PC-3 (cell line): ENCODE data around the gene GPR50.

Experiments
- CTCF ChIP-seq: fragments of 300-600 bp; sonication (generic); conservative IDR thresholded peaks from 2 replicates; pipeline ENCODE4 v1.5.1; 2017; ENCODE audit warnings: antibody characterized with exemption, low read depth, mild to moderate bottlenecking, low read length
- EZH2 ChIP-seq: fragments of 300-600 bp; sonication (generic); IDR thresholded peaks from one replicate; pipeline ENCODE4 v1.6.1; 2017; ENCODE audit warnings: antibody characterized with exemption, mild to moderate bottlenecking, low read length; ENCODE audit not compliant: unreplicated experiment
- EZH2phosphoT487 ChIP-seq: fragments of 300-600 bp; sonication (generic); IDR thresholded peaks from 2 replicates; pipeline ENCODE4 v1.6.1; 2018; ENCODE audit warnings: mild to moderate bottlenecking, antibody characterized with exemption, low read length, borderline replicate concordance

DNA sequence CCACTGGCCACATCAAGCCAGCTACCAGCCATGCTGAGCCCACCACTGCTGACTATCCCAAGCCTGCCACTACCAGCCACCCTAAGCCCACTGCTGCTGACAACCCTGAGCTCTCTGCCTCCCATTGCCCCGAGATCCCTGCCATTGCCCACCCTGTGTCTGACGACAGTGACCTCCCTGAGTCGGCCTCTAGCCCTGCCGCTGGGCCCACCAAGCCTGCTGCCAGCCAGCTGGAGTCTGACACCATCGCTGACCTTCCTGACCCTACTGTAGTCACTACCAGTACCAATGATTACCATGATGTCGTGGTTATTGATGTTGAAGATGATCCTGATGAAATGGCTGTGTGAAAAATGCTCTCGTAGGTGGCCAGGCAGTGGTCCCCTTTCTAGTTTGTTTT lies 4.7 kb downstream of the GPR50 start:
- TF ChIP-seq CTCF, result no peak
- no peak for TF ChIP-seq EZH2
- TF ChIP-seq EZH2phosphoT487, result no peak
